Measurements from ENCODE around the gene APBB1IP. TPM values are rescaled to one million over a fixed set of nuclear protein-coding genes. Genes with fewer than 3 reads are reported as not detected.

APBB1IP gene
- total RNA-seq, 2 donors from 2014 or later, result 2.3 to 4.0 TPM

- Histone ChIP-seq H3K27ac (no peak overlapping the region), H3K4me1 (no peaks in the 10 kb centered on the region), H3K4me3 (no peak overlapping the region), H3K9me3 (no peaks in the 10 kb centered on the region), H3K36me3 (replicated peaks in 1 of 2; ENCODE audit: insufficient read depth in 1 of 2, low read depth in 2 of 2) (no peaks in the 10 kb centered on the region), H3K27me3 (no peaks in the 10 kb centered on the region)
- intact Hi-C loops (cut with DNase I), result no loop called here
- WGBS, 2 donors, result 24 to 38% methylated on average over 5 of the region's 5 CpGs
- TF ChIP-seq POLR2A (IDR thresholded peaks at IDR 0.05), result no peak
- TF ChIP-seq, protein P1, sequence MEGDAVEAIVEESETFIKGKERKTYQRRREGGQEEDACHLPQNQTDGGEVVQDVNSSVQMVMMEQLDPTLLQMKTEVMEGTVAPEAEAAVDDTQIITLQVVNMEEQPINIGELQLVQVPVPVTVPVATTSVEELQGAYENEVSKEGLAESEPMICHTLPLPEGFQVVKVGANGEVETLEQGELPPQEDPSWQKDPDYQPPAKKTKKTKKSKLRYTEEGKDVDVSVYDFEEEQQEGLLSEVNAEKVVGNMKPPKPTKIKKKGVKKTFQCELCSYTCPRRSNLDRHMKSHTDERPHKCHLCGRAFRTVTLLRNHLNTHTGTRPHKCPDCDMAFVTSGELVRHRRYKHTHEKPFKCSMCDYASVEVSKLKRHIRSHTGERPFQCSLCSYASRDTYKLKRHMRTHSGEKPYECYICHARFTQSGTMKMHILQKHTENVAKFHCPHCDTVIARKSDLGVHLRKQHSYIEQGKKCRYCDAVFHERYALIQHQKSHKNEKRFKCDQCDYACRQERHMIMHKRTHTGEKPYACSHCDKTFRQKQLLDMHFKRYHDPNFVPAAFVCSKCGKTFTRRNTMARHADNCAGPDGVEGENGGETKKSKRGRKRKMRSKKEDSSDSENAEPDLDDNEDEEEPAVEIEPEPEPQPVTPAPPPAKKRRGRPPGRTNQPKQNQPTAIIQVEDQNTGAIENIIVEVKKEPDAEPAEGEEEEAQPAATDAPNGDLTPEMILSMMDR (IDR thresholded peaks at IDR 0.05), result no peak
- no peak for DNase-seq
- ATAC-seq, result no peak
Measured at GRCh38 chr10:26540601-26541000, 102.5 kb downstream of the APBB1IP start.

GRCh38 chr10:26543567-26544306 lies 105.6 kb downstream of the APBB1IP start:
- Histone ChIP-seq H3K36me3 (replicated peaks in 1 of 2; ENCODE audit: insufficient read depth in 1 of 2, low read depth in 2 of 2) (no peaks in the 10 kb centered on the region), H3K9me3 (no peaks in the 10 kb centered on the region), H3K27ac (no peak overlapping the region), H3K4me1 (no peaks in the 10 kb centered on the region), H3K4me3 (no peak overlapping the region), H3K27me3 (no peaks in the 10 kb centered on the region)
- TF ChIP-seq, protein P1 (IDR thresholded peaks at IDR 0.05), result no peak
- TF ChIP-seq POLR2A (IDR thresholded peaks at IDR 0.05), result no peak
- DNase-seq (no peak), ATAC-seq (no peak)
- WGBS, 2 donors, result 63% methylated on average over 7 of the region's 7 CpGs
- intact Hi-C loops (cut with DNase I), result no loop called here

DNA sequence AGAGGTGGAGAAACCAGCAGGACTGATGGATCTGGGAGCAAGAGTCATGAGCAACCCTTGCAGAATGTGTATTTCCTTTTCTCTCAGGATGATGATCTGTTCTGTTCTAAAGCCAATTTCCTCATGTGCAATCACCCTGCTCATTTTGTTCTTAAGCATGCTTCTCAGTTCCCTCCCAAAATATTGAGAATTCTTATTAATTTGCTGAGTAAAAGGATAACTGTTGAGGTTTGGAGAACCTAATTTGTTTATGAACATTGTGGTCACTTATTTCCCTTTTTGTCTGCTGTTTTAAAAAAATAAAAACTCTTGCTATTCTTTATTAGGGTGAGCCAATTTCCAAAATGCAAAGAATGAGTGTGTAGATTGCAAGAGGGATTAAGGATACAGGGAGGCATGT lies 106.8 kb downstream of the APBB1IP start:
- no peak overlapping the region for H3K27ac ChIP-seq
- ATAC-seq (no peak), DNase-seq (no peak)
- H3K36me3 ChIP-seq (replicated peaks in 1 of 2; ENCODE audit: insufficient read depth in 1 of 2, low read depth in 2 of 2), result no peaks in the 10 kb centered on the region
- no peaks in the 10 kb centered on the region for H3K27me3 ChIP-seq
- no peaks in the 10 kb centered on the region for H3K4me1 ChIP-seq
- H3K9me3 ChIP-seq, result no peaks in the 10 kb centered on the region
- TF ChIP-seq POLR2A (IDR thresholded peaks at IDR 0.05), result no peak
- TF ChIP-seq, protein P1 (IDR thresholded peaks at IDR 0.05), result no peak
- intact Hi-C loops (cut with DNase I), result no loop called here
- no peak overlapping the region for H3K4me3 ChIP-seq

GRCh38 chr10:26550774-26551526 lies 112.8 kb downstream of the APBB1IP start:
- intact Hi-C loops (cut with DNase I), result loop anchor here (10.0 kb wide), 1 partner anchor 676 kb away; no protein-coding TSS in a partner anchor
- ATAC-seq (no peak), DNase-seq (no peak)

More at GRCh38 chr10:26550774-26551526, 112.8 kb downstream of the APBB1IP start:
- Histone ChIP-seq H3K27me3 (no peaks in the 10 kb centered on the region), H3K4me3 (no peak overlapping the region), H3K36me3 (replicated peaks in 1 of 2; ENCODE audit: insufficient read depth in 1 of 2, low read depth in 2 of 2) (no peaks in the 10 kb centered on the region), H3K4me1 (peaks cover 7% of the 10 kb centered on the region), H3K27ac (no peak overlapping the region), H3K9me3 (no peaks in the 10 kb centered on the region)
- WGBS, 2 donors, result 66 to 71% methylated on average over 12 to 15 of the region's 15 CpGs
- no peak for TF ChIP-seq POLR2A (IDR thresholded peaks at IDR 0.05)
- TF ChIP-seq, protein P1 (IDR thresholded peaks at IDR 0.05), result no peak
